Kidney glomerular epithelial cell (primary cell): ENCODE data around the gene BEST1.

Experiments
- DNase-seq: peaks from one replicate; lab custom pipeline; 2025; lab: John Stamatoyannopoulos, UW

The BEST1 gene

DNA sequence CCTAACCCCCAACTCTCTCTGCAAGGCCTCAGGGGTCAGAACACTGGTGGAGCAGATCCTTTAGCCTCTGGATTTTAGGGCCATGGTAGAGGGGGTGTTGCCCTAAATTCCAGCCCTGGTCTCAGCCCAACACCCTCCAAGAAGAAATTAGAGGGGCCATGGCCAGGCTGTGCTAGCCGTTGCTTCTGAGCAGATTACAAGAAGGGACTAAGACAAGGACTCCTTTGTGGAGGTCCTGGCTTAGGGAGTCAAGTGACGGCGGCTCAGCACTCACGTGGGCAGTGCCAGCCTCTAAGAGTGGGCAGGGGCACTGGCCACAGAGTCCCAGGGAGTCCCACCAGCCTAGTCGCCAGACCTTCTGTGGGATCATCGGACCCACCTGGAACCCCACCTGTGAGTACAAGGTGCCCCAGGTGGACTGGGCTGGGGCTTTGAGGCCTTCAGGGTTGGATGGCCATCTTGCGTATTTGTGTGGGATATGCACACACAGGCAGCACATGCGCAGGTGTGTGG lies at the start of gene BEST1:
Gene BEST1 (plus strand): TSS at position 317 of the 513 bp plus-strand sequence. CDS start 1,456 bp downstream, outside the sequence.
- DNase-seq: no peak

GRCh38 chr11:61901397-61901796 lies 48.8 kb upstream of the BEST1 start:
- no peak for DNase-seq

- DNase-seq: no peak
Measured at GRCh38 chr11:61902313-61902712, 47.8 kb upstream of the BEST1 start.

DNA sequence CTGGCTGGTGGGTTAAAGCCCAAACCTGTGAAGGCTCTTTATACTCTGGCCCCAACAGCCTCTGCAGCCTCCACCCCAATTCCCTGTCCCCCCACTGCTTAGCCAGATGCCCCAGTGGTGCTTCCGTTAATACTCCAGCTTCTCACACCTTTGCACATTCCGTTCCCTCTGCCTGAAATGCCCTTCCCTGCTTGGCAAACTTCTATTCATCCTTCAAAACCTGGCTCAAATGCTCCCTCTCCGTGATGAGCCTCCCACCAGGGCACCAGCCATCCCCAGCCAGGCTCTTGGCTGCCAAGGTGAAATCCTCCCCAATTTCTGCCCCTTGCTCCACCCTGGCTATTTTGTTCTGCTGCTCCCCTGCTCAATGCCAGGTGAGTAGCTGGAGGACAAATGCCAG lies 46.3 kb upstream of the BEST1 start:
- DNase-seq: no peak

DNA sequence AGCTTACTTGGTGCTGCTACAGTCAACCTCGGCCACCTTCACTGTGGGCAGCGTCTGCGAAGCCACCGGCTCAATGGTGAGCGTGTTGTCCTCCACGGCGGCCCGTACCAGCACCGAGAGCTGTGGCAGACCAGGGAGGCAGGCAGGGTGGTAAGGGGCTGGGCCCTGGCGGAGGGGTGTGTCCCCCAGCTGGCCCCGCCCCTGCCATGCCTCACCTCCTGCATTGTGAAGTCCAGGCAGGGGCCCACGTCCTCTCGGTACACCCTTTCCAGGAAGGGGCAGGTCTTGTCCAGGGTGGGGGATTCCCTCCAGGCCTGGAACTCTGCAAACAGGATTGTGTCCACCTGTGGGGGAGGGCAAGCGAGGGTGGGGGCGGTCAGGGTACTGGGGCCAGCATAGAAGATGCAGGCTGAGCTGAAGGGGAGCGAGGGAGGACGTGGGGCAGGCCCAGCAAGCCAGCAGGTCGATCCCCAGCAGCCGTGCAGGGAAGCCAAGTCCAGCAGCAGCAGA lies 45.6 kb upstream of the BEST1 start:
- DNase-seq: no peak

GRCh38 chr11:61905067-61905696 lies 45.0 kb upstream of the BEST1 start:
- DNase-seq: no peak

DNA sequence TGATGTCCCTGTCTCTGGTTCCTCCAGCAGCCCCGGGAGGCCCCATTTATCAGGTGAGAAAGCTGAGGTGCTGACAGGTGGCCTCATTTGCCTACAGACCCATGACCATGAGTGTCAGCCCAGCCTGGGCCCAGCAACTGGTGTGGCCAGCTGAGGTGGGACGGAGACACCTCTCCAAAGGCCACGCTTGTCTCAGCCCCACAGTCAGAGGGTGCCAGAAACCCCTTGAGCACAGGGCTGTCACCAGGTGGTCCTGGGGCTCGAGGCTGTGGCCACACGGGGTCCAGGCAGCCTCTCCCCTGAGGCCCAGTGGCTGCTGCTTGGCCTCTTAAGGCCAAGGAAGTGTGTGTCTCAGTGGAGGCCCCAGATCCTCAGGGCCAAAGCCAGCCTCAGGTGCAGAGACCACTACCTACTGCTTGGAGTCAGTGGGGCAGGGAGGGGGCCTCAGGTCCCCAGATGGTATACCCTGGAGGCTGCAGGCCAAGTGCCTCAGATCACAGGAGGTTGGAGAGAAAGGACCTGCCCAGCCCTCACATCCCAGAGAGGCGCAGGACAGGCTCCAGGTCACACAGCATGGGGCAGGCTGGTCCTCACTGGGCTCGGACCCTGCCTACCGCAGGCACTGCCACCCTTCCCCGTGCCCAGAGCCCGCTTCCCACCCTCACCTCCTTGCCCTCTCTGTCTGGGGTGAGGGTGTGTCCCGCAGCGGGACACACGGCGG lies 44.2 kb upstream of the BEST1 start:
- no peak for DNase-seq

DNA sequence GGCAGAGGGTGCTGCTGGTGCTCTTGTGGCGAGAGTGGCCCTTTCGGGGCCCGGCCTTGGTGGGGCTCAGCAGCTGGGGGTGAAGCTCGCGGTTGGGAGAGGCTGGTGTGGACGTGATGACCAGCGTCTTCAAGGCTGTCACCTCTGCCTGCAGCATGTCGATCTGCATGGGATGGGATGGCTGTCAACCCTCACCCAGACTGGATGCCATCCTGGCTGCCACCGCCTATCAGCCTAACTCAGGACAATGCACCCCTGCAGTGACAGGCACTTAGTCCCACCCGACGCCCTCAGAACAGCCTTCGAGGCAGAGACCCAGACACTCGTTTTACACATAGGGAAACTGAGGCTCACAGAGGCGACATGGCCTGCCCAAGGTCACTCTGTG lies 43.6 kb upstream of the BEST1 start:
- no peak for DNase-seq

- DNase-seq: no peak
Measured at GRCh38 chr11:61907282-61907681, 42.9 kb upstream of the BEST1 start.

GRCh38 chr11:61907871-61908729 lies 42.1 kb upstream of the BEST1 start:
- no peak for DNase-seq

- no peak for DNase-seq
Measured at GRCh38 chr11:61908730-61909316, 41.3 kb upstream of the BEST1 start.

GRCh38 chr11:61910187-61911127 lies 39.7 kb upstream of the BEST1 start:
- no peak for DNase-seq

GRCh38 chr11:61911128-61911700 lies 38.9 kb upstream of the BEST1 start:
- DNase-seq: no peak

DNA sequence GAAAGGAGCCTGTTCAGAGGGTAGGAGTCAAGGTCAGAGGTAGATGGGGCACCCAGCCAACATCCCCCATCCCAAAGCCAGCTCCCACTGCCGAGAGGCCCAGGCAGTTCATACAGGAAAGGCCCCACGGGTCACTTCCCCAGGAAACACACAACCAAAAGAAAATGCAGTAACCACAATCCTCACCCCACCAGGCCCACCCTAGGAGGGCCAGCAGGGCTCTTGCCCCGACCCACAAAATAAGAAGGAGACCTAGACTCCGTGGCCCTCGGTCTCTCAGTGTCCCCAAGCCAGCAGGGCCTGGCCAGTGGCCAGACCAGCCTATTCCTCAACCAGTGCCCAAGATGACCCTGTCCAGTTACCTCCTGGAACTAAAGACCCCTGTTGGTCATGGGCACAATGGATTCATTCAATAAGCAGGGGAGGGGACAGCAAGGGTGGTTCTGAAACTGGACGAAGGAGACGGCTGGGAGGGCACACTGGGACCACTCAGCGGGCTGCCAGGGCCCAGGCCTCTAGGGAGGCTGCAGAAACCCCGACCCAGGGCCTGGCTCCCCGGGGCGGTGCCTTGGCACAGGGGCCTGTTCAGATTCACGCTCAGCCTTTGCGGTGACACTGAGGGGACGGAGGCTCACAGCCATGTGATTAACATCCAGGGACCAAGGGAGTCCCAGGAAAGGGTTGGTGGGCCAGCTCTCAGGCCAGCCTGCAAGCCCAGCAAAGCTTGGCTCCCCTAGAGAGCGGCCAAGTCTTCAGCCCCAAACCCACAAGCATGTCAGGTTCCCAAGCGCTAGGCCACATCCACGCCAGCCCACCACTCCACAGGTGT lies 38.2 kb upstream of the BEST1 start:
- DNase-seq: no peak

DNA sequence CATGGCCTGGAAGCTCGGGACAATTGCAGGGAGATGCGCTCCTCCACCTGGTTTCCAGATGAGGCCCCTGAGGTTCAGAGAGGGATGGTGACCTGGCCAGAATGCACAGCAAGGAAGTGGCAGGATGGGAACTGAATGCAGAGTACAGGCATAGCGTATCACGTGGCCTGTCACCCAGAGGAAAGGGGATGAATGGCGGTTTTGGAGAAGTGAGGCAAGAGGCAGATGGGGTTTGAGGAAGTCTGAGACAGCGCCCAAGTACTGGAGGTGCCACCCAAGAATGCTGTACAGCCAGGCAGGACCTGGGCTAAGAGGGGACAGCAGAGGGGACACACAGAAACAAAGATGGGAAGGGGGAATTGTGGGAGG lies 37.6 kb upstream of the BEST1 start:
- DNase-seq: no peak

DNA sequence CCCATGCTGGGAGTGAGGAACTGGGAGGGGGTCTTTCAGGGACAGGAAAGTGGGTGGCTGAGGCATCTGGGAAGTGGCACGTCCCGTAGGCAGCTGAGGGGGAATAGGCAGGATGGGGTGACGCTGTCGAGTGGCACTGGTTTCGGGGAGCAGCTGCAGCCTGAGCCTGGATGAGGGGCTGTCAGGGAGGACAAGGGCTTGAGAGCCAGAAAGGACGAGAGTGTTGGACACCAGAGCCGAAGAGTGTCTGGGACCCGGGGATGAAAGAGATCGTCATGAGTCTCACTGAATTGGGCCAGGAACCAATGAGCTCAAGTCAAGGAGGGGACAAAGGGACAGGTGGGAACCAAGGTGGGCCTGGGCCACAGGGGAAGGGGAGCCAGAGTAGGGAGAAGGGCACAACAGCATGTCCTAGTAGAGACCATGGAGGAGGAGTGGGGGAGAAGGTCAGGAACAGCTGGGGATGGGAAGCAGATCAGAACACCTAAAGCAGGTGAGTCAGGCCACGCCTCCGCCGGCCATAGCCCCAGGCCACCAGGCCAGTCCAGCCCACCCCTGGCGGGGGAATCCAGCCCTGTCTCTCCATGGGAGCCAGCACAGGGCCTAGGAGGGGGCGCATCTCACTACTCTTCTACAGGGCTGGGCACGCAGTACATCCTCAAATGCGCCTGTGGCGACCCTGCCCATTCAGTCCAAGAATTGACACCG lies 37.0 kb upstream of the BEST1 start:
- DNase-seq: no peak

GRCh38 chr11:61913699-61914395 lies 36.3 kb upstream of the BEST1 start:
- DNase-seq: no peak

GRCh38 chr11:61914471-61915171 lies 35.5 kb upstream of the BEST1 start:
- no peak for DNase-seq
